ENCODE measurements around the gene UBE2V1.
"Not testable (repeated sequence)": the region's sequence is repeated elsewhere in the genome, so short reads cannot be mapped to it uniquely, and the experiment has no call there.

- TF ChIP-seq CTCF (IDR thresholded peaks at IDR 0.05; ENCODE audit: poor library complexity); EZH2 (IDR thresholded peaks at IDR 0.05; ENCODE audit: borderline replicate concordance): not testable (repeated sequence)
Observed at GRCh38 chr20:50082056-50082455, 30.9 kb downstream of the UBE2V1 start.
